GM13977 (cell line): Measurements from ENCODE around the gene A1CF.

Experiments used
- DNase-seq: peaks from one replicate; pipeline ENCODE4 v3.0.0; 2012; ENCODE audit warnings: low spot score
- in situ Hi-C: fragments of 300-500 bp; cut with MboI; formaldehyde crosslinking; loops from one replicate; pipeline ENCODE4 v1.12.0; 2022; ENCODE audit warnings: low sequenced_read_pairs, low pct_unique_long_range_greater_than_20kb, mixed read lengths, inconsistent platforms; ENCODE audit not compliant: unreplicated experiment
- TF ChIP-seq, protein P1 (sequence below): IDR thresholded peaks from 2 replicates; pipeline ENCODE4 v1.5.1; 2012; ENCODE audit warnings: mild to moderate bottlenecking, control low read depth; ENCODE audit not compliant: insufficient read depth; ENCODE audit errors: extremely low read depth, missing control alignments

A1CF gene

GRCh38 chr10:50853557-50853956 is 31.9 kb downstream of the A1CF start:
- DNase-seq: no peak
- TF ChIP-seq, protein P1, sequence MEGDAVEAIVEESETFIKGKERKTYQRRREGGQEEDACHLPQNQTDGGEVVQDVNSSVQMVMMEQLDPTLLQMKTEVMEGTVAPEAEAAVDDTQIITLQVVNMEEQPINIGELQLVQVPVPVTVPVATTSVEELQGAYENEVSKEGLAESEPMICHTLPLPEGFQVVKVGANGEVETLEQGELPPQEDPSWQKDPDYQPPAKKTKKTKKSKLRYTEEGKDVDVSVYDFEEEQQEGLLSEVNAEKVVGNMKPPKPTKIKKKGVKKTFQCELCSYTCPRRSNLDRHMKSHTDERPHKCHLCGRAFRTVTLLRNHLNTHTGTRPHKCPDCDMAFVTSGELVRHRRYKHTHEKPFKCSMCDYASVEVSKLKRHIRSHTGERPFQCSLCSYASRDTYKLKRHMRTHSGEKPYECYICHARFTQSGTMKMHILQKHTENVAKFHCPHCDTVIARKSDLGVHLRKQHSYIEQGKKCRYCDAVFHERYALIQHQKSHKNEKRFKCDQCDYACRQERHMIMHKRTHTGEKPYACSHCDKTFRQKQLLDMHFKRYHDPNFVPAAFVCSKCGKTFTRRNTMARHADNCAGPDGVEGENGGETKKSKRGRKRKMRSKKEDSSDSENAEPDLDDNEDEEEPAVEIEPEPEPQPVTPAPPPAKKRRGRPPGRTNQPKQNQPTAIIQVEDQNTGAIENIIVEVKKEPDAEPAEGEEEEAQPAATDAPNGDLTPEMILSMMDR: no peak
- in situ Hi-C loops: no loop called here

- in situ Hi-C loops: no loop called here
- no peak for DNase-seq
- TF ChIP-seq, protein P1: no peak
Measured at GRCh38 chr10:50851884-50852671, 33.3 kb downstream of the A1CF start.

- in situ Hi-C loops: no loop called here
- DNase-seq: no peak
- TF ChIP-seq, protein P1: no peak
Measured at GRCh38 chr10:50850578-50851230, 34.7 kb downstream of the A1CF start.

DNA sequence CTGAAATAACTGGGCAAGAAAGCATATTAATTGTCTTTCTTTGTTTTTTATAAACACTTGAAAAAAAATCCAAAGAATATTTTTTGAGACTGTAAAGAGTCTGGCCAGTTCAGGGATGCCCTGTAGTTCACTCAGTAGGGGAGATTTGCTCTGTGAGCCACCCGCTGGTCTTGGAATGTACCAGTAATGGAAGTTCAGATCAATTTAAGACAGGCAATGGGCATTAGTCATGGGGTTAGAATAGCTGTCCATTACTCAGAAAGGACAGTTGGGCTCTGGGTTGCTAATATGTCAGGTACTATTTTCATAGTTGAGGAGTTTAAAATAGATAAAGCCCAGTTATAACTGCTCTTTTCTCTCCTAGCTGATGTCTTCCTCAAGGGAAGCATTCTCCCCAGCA is 38.7 kb downstream of the A1CF start:
- TF ChIP-seq, protein P1: no peak
- no peak for DNase-seq
- in situ Hi-C loops: no loop called here

GRCh38 chr10:50837095-50837494 is 48.3 kb downstream of the A1CF start:
- no peak for DNase-seq
- TF ChIP-seq, protein P1: no peak
- in situ Hi-C loops: no loop called here

- in situ Hi-C loops: no loop called here
- TF ChIP-seq, protein P1: no peak
- no peak for DNase-seq
Measured at GRCh38 chr10:50832171-50832751, 53.2 kb downstream of the A1CF start.
